Immature natural killer cell (primary cell): ENCODE data around the gene WFIKKN2. TPM values are rescaled to one million over a fixed set of nuclear protein-coding genes. Genes with fewer than 3 reads are reported as not detected.
A peak's percentile ranks its signal among the peaks of the same experiment; 100 is the strongest.
"Not testable (repeated sequence)": the region's sequence is repeated elsewhere in the genome, so short reads cannot be mapped to it uniquely, and the experiment has no call there.

Source experiments
- DNase-seq, 3 donors: peaks; one replicate each; pipeline ENCODE4 v3.0.0; 2022; ENCODE audit warnings: mixed read lengths in 1 of 3
- H3K27ac Mint-ChIP-seq, 6 donors: one replicate each; pipeline ENCODE4 v1.8.0; 2020; ENCODE audit warnings: mixed read lengths in 6 of 6, mild to moderate bottlenecking in 5 of 6, inconsistent platforms in 4 of 6, moderate library complexity in 3 of 6
- H3K27me3 Mint-ChIP-seq, 3 donors: one replicate each; pipeline ENCODE4 v1.8.0; 2020 to 2021; ENCODE audit warnings: low read depth in 3 of 3, mild to moderate bottlenecking in 3 of 3, mixed read lengths in 3 of 3, moderate library complexity in 3 of 3, inconsistent platforms in 1 of 3
- H3K36me3 Mint-ChIP-seq, 3 donors: one replicate each; pipeline ENCODE4 v1.8.0; 2020; ENCODE audit warnings: mixed read lengths in 3 of 3, inconsistent platforms in 2 of 3, mild to moderate bottlenecking in 2 of 3
- H3K4me1 Mint-ChIP-seq, 2 donors: one replicate each; pipeline ENCODE4 v1.8.0; 2020; ENCODE audit warnings: inconsistent platforms in 2 of 2, mild to moderate bottlenecking in 2 of 2, mixed read lengths in 2 of 2, moderate library complexity in 1 of 2
- H3K4me3 Mint-ChIP-seq, 5 donors: one replicate each; pipeline ENCODE4 v1.8.0; 2020; ENCODE audit warnings: mild to moderate bottlenecking in 5 of 5, mixed read lengths in 5 of 5, inconsistent platforms in 3 of 5, moderate library complexity in 3 of 5
- H3K9me3 Mint-ChIP-seq, 6 donors: one replicate each; pipeline ENCODE4 v1.8.0; 2020; ENCODE audit warnings: mild to moderate bottlenecking in 6 of 6, mixed read lengths in 6 of 6, inconsistent platforms in 4 of 6, moderate library complexity in 3 of 6
- polyA plus RNA-seq, 3 donors: library from polyadenylated mRNA; unstranded; fragments of 300-500 nt; fragmentation: Illumina TruSeq; gene quantifications; one replicate each; pipeline ENCODE4 v1.2.3, GENCODE V29; 2021

The WFIKKN2 gene
- polyA plus RNA-seq, 3 donors from 2014 or later = not detected

DNA sequence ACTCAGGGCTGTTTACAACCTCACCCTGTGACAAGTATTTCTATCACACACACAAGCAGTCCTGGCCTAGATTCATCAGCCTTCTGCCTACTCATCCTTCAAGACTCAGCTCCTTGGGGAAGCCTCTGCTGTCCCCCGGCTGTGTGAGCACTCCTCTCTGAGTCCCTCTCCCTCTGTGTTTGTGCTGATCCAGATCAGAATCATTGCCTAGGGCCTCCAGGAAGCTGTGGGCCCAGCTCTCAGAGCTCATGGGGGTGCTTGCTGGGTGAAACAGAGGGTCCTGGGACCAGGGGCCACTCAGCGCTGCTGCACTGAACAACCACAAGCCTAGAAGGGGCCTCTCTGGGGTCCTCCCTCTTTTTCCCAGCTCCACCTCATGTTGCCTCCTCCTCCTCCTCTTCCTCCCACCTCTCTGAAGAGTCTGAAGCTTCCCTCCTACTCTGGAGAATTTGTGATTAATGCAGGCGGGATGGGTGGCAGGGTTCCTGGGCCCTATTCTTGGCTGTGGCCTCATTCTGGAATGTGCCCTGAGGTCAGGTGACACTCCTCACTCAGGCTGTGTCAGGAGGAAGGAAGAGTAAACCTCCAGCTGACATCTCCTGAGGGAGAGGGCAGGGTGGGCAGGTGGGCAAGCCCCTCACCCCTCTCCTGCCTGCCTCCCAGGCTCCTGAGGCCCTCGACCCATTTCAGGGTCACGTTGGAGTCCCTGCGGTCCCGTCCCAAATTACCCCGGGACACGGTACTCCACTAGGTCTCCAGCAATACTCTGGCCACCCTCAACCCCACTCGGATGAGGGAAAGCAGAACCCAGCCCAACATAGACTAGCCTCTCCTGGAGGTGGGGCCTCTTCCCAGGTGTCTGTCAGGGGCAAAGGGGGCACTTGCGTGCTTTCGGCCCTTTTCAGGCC, 10.1 kb downstream of the WFIKKN2 start:
- no peak overlapping the region for H3K4me3 Mint-ChIP-seq
- no peak for DNase-seq
- H3K36me3 Mint-ChIP-seq = no peaks in the 10 kb centered on the region
- no peak overlapping the region for H3K27ac Mint-ChIP-seq
- H3K9me3 Mint-ChIP-seq = no peaks in the 10 kb centered on the region
- no peaks in the 10 kb centered on the region for H3K4me1 Mint-ChIP-seq
- H3K27me3 Mint-ChIP-seq = peaks cover 0 to 4% (median 3%) of the 10 kb centered on the region in 3 donors

GRCh38 chr17:50847566-50847965, 12.2 kb downstream of the WFIKKN2 start:
- H3K27ac Mint-ChIP-seq = no peak overlapping the region
- DNase-seq = no peak
- peaks cover 9 to 11% of the 10 kb centered on the region in 2 donors for H3K4me1 Mint-ChIP-seq
- H3K9me3 Mint-ChIP-seq = no peaks in the 10 kb centered on the region
- H3K4me3 Mint-ChIP-seq = no peak overlapping the region
- no peaks in the 10 kb centered on the region for H3K36me3 Mint-ChIP-seq
- H3K27me3 Mint-ChIP-seq = peaks cover 1 to 4% (median 3%) of the 10 kb centered on the region in 3 donors

- Mint-ChIP-seq H3K27me3 (peaks cover 3 to 4% (median 3%) of the 10 kb centered on the region in 3 donors), H3K27ac (no peak overlapping the region), H3K9me3 (no peaks in the 10 kb centered on the region)
These were observed 12.7 kb downstream of the WFIKKN2 start for GRCh38 chr17:50848039-50848438.

DNA sequence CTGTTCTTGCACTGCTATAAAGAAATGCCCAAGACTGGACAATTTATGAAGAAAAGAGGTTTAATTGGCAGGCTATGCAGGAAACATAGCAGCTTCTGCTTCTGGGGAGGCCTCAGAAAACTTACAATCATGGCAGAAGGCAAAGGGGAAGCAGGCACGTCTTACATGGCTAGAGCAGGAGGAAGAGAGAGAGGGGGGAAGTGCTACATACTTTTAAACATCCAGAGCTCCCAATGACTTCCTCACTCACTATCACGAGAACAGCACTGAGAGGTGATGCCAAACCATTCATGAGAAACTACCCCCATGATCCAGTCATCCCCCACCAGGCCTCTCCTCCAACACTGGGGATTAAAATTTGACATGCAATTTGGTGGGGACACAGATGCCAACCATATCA, 13.3 kb downstream of the WFIKKN2 start:
- Mint-ChIP-seq H3K27ac (no peak overlapping the region), H3K36me3 (no peaks in the 10 kb centered on the region), H3K4me1 (peaks cover 11 to 15% of the 10 kb centered on the region in 2 donors), H3K27me3 (peaks cover 2 to 4% (median 3%) of the 10 kb centered on the region in 3 donors), H3K9me3 (no peaks in the 10 kb centered on the region), H3K4me3 (no peak overlapping the region)
- no peak for DNase-seq

More at GRCh38 chr17:50848039-50848438, 12.7 kb downstream of the WFIKKN2 start:
- peaks cover 11 to 15% of the 10 kb centered on the region in 2 donors for H3K4me1 Mint-ChIP-seq
- no peak for DNase-seq
- H3K36me3 Mint-ChIP-seq = no peaks in the 10 kb centered on the region
- no peak overlapping the region for H3K4me3 Mint-ChIP-seq

GRCh38 chr17:50850640-50851039, 15.3 kb downstream of the WFIKKN2 start:
- H3K27me3 Mint-ChIP-seq = peaks cover 0 to 10% (median 3%) of the 10 kb centered on the region in 3 donors
- no peak overlapping the region for H3K27ac Mint-ChIP-seq
- H3K4me1 Mint-ChIP-seq = peaks cover 11 to 15% of the 10 kb centered on the region in 2 donors
- no peak for DNase-seq
- H3K9me3 Mint-ChIP-seq = no peaks in the 10 kb centered on the region
- H3K4me3 Mint-ChIP-seq = no peak overlapping the region
- H3K36me3 Mint-ChIP-seq = no peaks in the 10 kb centered on the region

- Mint-ChIP-seq H3K27ac (peak overlapping the region in 3 of 6 donors; percentile 83 to 84 (median 84)), H3K4me3 (peak overlapping the region; percentile 74 to 92 (median 82)), H3K27me3 (peaks cover 5 to 6% (median 5%) of the 10 kb centered on the region in 3 donors), H3K4me1 (peaks cover 11 to 15% of the 10 kb centered on the region in 2 donors), H3K36me3 (no peaks in the 10 kb centered on the region), H3K9me3 (no peaks in the 10 kb centered on the region)
- no peak for DNase-seq
These were observed 17.7 kb downstream of the WFIKKN2 start for GRCh38 chr17:50853015-50853615.

DNA sequence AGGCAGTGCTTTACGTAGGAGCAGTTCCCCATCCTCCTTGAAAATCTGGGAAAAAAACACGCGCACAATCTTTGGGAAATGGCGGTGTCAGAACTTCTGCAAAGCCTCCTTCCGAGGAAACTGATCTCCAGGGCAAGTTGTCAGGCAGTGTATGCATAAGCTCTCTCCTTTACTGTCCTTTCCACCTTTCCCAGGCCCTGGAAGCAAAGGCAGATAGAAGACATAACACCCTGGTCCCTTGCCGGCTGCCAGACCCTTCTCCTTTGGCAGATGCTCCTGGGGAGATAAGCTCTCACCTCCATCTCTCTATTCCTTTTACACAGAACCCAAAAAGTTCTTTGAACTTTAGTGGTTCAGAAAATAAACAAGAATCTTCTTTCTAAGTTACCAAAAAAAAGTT, 18.4 kb downstream of the WFIKKN2 start:
- peaks cover 11 to 15% of the 10 kb centered on the region in 2 donors for H3K4me1 Mint-ChIP-seq
- H3K27ac Mint-ChIP-seq = peak overlapping the region in 1 of 6 donors; percentile 19
- no peaks in the 10 kb centered on the region for H3K9me3 Mint-ChIP-seq
- H3K4me3 Mint-ChIP-seq = no peak overlapping the region
- no peak for DNase-seq
- H3K27me3 Mint-ChIP-seq = peaks cover 5 to 6% (median 5%) of the 10 kb centered on the region in 3 donors
- H3K36me3 Mint-ChIP-seq = no peaks in the 10 kb centered on the region

DNA sequence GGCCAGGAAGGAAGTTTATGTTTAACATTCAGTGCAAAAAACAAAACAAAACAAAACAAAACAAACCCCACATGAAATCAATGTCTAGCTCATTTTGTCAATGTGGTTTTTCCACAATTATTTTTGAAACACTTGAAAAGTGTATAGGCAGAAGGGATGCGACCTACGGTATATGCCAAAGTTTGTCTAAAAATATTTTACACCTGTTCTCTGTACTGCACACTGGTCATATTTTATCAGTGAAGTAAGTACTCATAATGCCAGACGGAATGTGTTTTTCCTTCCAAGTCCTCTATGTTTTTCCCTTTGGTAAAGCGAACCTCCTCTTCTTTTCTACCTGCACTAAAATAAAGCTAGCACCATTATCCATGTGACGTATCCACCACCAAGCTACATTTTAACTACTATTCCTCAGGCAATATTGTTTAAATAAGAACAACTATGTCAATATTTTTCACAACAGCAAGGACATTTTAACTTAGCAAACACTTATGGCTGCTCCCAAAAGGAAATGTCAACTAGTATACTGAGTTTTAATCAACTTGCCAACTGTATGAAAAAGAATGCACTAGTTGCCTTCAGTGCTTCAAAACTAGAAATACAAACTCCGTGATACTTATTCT, 20.4 kb downstream of the WFIKKN2 start:
- peaks cover 5 to 6% (median 5%) of the 10 kb centered on the region in 3 donors for H3K27me3 Mint-ChIP-seq
- peaks cover 0 to under 1% (median 0%) of the 10 kb centered on the region in 3 donors for H3K36me3 Mint-ChIP-seq
- H3K9me3 Mint-ChIP-seq = no peaks in the 10 kb centered on the region
- H3K4me1 Mint-ChIP-seq = peaks cover 11 to 15% of the 10 kb centered on the region in 2 donors
- H3K27ac Mint-ChIP-seq = no peak overlapping the region
- H3K4me3 Mint-ChIP-seq = no peak overlapping the region
- DNase-seq = no peak

DNA sequence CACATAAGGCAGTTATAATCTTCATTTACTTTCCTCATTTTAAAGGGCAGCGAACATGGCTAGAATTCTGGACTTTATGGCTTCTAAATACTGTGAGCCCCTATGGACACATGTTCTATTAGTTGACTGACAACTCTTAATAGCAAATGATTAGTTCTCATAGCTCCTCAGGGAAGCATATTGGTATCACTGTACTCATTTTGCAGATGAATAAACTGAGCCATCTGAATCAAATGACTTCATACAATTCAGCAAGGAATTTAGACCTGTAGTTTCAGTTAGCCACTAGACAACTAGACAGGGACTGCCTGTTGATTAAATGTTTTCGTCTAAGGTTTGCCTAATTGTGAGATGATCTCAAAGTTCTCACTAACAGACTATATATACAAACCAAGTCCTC, 21.0 kb downstream of the WFIKKN2 start:
- H3K27me3 Mint-ChIP-seq = peaks cover 5 to 6% (median 5%) of the 10 kb centered on the region in 3 donors
- no peak overlapping the region for H3K4me3 Mint-ChIP-seq
- peaks cover 0 to 5% (median 2%) of the 10 kb centered on the region in 3 donors for H3K36me3 Mint-ChIP-seq
- DNase-seq = no peak
- H3K9me3 Mint-ChIP-seq = no peaks in the 10 kb centered on the region
- H3K4me1 Mint-ChIP-seq = peaks cover 11 to 15% of the 10 kb centered on the region in 2 donors
- no peak overlapping the region for H3K27ac Mint-ChIP-seq

- Mint-ChIP-seq H3K4me3 (no peak overlapping the region), H3K27ac (no peak overlapping the region), H3K36me3 (peaks cover 0 to 18% (median 12%) of the 10 kb centered on the region in 3 donors), H3K9me3 (no peaks in the 10 kb centered on the region), H3K4me1 (peaks cover 6 to 9% of the 10 kb centered on the region in 2 donors), H3K27me3 (peaks cover 2 to 6% (median 5%) of the 10 kb centered on the region in 3 donors)
- no peak for DNase-seq
These were observed 23.3 kb downstream of the WFIKKN2 start for GRCh38 chr17:50858486-50859225.

DNA sequence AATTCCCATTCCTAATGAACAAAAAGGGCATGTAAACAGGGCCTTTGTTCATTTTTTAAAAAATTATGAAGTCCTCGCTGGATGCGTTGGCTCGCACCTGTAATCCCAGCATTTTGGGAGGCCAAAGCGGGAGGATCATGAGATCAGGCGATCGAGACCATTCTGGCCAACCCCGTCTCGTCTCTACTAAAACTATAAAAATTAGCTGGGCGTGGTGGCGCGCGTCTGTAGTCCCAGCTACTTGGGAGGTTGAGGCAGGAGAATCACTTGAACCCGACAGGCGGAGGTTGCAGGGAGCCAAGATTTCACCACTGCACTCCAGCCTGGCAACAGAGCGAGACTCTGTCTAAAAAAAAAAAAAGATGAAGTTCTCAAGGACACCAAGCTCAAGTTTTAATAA, 24.3 kb downstream of the WFIKKN2 start:
- DNase-seq, H3K9me3 Mint-ChIP-seq, H3K27me3 Mint-ChIP-seq, H3K4me3 Mint-ChIP-seq: not testable (repeated sequence)
- Mint-ChIP-seq H3K4me1 (peaks cover 13 to 20% of the 10 kb centered on the region in 2 donors), H3K36me3 (peaks cover 0 to 18% (median 12%) of the 10 kb centered on the region in 3 donors), H3K27ac (peak overlapping the region in 1 of 6 donors; percentile 7)

GRCh38 chr17:50861334-50861676, 25.9 kb downstream of the WFIKKN2 start:
- H3K4me1 Mint-ChIP-seq = peaks cover 20 to 27% of the 10 kb centered on the region in 2 donors
- peaks cover 0 to 18% (median 16%) of the 10 kb centered on the region in 3 donors for H3K36me3 Mint-ChIP-seq
- H3K27me3 Mint-ChIP-seq = peaks cover 4 to 10% (median 7%) of the 10 kb centered on the region in 3 donors
- DNase-seq = no peak
- peak overlapping the region in 1 of 5 donors; percentile 16 for H3K4me3 Mint-ChIP-seq
- no peaks in the 10 kb centered on the region for H3K9me3 Mint-ChIP-seq
- peak overlapping the region in 3 of 6 donors; percentile 3 to 50 (median 8) for H3K27ac Mint-ChIP-seq

GRCh38 chr17:50861822-50862528, 26.6 kb downstream of the WFIKKN2 start:
- H3K36me3 Mint-ChIP-seq = peaks cover 0 to 18% (median 16%) of the 10 kb centered on the region in 3 donors
- no peak for DNase-seq
- peaks cover 20 to 29% of the 10 kb centered on the region in 2 donors for H3K4me1 Mint-ChIP-seq
- H3K27ac Mint-ChIP-seq = peak overlapping the region in 1 of 6 donors; percentile 50
- H3K27me3 Mint-ChIP-seq = peaks cover 10 to 15% (median 12%) of the 10 kb centered on the region in 3 donors
- H3K4me3 Mint-ChIP-seq = no peak overlapping the region
- no peaks in the 10 kb centered on the region for H3K9me3 Mint-ChIP-seq
